Midbrain (tissue), 1 donor: ENCODE results near the gene ADARB2.
"Not testable (repeated sequence)": the region's sequence is repeated elsewhere in the genome, so short reads cannot be mapped to it uniquely, and the experiment has no call there.

ENCODE experiments used
- DNase-seq: peaks from one replicate; lab custom pipeline; 2025; lab: John Stamatoyannopoulos, UW

ADARB2 gene

DNA sequence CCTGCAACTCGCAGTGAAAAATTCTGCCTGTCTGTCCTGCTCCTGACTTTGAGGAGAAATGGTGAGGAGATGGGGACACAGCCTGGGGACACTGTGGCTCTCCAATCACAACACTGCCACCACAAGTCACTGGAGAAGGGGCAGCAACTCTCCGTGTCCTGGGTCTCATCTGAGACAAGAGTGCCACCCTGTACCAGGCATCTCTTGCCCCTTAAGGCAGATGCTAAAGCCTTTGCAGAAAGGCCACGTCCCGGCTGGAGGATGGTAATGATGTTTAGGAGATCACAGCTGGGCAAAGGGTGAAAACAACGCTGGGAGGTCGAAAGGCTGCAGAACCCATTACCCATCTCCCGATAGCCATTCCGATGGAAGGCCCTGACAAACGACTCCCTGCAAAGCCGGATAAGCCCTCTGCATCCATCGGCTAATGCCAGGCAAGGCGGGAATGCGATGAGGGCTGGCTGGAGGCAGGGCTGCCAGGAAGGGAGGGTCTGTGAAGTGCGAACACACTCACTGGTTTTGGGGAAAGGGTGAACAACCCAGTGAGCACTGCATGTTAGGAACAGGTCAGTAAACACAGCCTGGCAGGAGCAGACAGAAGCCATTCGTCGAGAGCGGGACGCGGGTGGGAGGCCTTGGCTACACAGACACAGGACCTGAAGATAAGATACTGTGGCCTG, 190.8 kb downstream of the ADARB2 start:
- DNase-seq: peak; percentile 18

GRCh38 chr10:1545524-1545923, 191.8 kb downstream of the ADARB2 start:
- no peak for DNase-seq

DNA sequence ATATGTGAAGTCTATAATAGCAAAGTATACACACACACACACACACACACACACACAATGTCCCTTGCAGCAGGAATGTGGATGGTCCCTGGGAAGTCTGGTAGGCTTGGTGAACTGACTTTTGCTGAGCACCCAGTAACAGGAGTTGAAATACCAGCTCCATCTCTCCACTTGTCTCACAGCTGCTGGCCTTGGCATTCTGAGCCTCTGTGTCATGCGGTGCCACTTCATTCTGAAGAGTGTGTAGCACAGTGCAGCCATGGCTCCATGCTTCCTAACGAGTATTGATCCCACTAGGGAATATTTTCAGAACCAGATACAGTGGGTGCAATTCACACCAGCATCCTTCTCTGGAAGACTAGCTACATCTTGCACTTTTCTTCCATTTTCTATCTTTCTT, 192.4 kb downstream of the ADARB2 start:
- DNase-seq: peak; percentile 30

DNA sequence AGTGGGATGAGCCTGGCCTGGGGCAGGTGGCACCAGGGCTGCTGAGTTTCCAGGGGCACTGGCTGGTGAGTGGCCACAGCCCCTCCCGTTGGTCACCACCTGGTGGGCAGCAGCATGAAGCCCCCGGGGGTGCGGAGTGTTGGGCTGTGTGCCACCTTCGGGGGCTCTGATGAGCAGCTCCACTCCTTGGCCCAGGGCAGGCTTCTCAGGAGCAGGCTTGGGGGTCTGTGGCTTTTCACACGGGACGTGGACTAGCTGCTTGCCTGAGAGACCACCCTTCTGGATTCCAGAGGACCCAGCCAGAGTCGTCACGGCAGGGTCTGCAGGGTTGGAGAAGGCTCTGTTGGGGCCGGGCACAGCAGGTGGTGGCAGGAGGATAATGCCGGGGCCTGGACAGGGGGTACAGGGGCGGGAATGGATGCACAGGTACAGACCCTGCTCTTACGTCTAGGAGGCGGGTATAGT, 193.1 kb downstream of the ADARB2 start:
- DNase-seq: no peak

DNA sequence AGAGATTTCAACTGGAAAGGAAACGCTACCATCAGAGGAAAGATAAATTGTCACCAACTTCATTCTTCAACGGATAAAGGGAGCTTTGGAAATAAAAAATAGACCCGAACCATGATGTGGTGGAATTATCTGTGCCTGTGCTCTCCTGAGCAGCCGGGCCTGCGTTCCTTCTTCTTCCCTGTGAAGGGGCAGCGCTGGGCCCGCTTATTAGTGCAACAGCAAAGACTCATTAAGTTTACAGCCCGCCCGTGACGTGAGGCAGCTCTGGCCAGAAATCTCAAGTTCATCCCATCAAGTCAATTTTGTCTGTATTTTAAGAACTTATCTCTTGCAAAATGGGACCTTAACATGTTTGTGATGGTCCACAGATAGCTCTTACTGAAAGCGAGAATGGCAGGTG, 193.7 kb downstream of the ADARB2 start:
- no peak for DNase-seq

GRCh38 chr10:1542941-1543340, 194.4 kb downstream of the ADARB2 start:
- no peak for DNase-seq

DNA sequence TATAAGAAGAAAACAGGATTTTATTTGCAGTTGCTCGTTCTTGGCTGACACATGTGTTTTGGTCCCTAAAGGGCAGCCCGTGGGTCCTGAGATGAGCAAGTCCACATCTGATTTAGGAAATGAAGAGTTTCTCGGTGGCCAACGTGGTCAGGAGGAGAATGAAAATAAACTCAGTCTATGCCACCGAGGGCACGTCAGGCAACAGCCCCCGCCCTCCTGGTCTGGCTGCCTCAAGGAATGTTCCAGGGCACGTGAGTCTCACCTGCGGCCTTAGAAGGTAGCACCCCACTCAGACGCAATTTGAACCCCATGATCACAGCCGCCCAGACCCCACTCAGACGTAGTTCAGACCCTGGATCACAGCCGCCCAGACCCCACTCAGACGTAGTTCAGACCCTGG, 197.2 kb downstream of the ADARB2 start:
- no peak for DNase-seq

DNA sequence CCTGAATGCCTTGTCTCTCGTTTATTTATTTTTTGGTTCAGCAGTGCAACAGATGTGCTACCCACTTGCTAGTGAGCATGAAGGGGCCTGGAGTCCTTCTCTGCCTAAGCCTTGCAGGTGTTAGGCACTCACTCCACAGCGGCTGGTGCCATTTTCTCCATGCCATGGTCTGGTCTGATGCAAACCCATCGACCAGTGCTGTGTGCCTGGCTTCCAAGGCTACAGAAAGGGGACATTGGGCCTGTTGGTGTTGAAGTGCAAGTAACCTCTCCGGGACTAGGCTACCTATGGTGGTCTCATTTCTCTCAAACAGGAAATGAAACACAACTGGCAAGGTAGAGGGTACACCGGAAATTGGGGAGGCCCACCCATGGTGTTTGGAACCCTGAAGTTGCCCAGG, 198.1 kb downstream of the ADARB2 start:
- DNase-seq: no peak

DNA sequence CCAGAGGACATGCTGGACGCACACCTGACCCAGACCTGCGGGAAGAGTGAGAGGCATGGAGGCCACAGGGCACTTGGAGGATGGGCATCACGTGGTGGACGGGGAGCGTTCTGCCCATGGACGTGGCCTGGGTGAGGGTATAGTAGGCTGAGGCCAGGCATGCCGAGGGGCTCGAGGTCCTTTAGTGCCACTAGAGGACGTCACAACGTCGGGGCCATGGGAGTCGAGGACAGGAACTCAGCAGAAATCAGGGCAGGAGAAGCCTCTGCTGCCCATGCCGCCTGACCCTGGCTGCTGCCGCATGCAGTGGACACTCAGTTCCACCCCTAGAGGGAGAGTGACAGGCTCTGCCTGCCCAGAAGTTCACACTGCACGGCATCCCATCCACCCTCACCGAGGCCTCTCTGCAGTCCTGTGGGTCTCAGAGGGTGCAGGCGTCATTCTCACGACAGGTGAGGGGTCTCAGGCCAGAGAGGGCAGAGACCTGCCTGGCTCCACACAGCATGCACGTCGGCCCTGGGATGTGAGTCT, 198.7 kb downstream of the ADARB2 start:
- no peak for DNase-seq

GRCh38 chr10:1538121-1538520, 199.2 kb downstream of the ADARB2 start:
- DNase-seq: no peak

DNA sequence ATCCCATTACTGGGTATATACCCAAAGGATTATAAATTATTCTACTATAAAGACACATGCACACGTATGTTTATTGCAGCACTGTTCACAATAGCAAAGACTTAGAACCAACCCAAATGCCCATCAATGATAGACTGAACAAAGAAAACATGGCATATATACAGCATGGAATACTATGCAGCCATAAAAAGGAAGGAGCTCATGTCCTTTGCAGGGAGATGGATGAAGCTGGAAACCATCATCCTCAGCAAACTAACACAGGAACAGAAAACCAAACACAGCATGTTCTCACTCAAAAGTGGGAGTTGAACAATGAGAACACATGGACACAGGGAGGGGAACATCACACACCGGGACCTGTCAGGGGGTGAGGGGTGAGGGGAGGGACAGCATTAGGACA, 199.9 kb downstream of the ADARB2 start:
- not testable (repeated sequence) for DNase-seq

DNA sequence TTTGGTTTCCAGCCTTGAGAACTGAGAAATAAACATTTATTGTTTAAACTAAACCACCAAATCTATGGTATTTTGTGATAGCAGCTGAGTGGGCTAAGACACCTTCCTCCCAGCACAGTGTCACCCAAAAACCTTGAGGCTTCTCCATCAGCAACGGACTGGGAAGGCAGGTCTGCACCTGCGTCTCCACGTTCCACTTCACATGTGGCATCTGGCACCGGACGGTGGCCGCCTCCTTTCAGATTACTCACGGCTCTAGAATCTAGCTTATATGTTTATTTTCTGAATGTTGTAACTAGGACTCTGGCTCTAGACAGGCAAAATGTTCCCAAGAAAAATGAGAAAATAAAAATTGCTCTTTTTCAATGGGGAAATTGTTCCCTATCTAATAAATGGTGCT, 201.0 kb downstream of the ADARB2 start:
- no peak for DNase-seq

DNA sequence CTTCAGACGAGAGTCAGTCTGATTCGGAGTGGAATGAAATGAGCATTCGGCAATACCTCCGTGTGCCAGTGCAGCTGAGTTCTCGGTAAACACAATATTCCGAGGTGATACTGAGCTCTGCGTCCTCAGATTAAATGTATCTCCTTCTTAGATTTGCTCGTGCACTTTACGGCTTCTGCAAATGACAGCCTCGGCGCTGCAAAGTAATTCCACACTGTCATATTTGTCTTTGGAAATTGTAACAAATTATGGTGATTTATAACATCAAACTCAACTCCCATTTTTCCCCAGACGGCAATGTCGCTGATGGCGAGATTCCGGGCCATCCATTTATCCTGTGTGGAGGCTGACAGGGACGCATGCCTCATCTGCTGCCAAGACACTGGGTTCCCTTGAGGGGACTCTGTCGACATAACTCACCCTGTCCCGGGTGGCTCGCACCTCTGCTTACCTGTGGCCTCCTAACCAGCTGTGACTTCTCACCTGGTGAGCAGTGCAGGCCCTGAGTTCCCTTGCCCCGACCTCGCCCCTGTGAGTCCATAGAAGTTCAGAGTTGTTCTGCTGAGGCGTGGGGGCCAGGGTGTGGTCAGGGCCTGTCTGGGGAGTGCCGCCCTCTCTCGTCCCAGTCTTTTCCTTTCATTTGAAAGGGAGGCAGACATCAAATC, 201.9 kb downstream of the ADARB2 start:
- no peak for DNase-seq

DNA sequence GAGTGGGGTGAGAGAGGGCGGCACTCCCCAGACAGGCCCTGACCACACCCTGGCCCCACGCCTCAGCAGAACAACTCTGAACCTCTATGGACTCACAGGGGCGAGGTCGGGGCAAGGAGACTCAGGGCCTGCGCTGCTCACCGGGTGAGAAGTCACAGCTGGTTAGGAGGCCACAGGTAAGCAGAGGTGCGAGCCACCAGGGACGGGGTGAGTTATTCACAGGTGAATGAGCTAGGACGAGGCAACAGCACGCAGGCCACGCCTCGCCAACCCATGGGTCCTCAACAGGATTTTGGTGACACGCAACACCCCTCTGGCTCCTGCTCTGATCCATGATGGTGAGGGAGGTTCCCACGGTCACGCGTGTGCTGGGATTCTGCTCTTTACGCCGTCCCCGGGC, 202.5 kb downstream of the ADARB2 start:
- DNase-seq: no peak

DNA sequence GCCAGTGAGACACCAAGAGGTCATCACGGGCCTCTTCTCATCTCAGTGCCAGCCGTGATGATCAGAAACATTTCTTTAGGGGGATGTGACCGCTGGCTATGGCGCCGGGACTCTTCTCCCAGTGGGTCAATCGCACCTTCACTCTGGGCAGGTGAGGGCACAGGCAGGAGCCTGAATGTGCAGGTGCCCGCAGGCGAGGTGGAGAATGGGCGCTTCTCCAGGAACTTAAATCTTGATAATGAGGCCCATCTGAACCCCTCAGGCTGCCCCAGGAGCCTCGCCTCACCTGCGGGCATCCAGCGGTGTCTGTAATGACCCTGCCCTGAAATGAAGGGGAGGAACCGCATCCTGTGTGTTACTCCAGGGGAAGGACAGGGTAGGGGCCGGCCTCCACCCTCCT, 204.7 kb downstream of the ADARB2 start:
- no peak for DNase-seq

DNA sequence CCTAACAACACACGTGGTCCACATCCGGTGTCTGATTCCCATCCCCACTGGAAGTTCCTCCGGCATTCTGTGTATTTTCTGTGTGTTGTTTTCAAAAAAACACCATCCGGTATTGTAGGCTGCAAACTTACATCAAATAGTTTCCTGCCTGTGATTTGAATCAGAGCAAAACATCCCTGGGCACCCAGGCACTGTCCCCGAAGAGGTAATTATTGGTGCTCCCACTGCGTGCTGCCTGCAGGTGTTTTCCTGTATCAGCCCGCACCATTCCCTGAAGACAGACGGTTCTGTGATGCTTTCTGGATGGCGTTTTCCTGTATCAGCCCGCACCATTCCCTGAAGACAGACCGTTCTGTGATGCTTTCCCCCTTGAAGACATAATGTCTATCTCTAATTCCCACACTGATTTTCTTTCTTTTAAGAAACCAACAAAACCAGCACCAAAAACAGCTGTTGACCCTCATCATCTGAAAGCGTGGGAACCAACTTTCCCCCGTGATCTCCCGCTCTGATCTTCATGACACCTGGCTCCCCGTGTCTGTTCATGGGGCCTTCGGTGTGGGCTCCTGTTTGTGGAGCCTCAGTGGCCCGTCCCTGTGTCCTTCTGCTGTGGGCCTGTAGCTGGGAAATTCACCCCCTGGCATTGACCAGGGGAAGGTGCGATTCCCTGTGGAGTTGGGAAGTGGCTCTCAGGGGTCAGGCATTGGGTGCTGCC, 205.3 kb downstream of the ADARB2 start:
- DNase-seq: no peak

DNA sequence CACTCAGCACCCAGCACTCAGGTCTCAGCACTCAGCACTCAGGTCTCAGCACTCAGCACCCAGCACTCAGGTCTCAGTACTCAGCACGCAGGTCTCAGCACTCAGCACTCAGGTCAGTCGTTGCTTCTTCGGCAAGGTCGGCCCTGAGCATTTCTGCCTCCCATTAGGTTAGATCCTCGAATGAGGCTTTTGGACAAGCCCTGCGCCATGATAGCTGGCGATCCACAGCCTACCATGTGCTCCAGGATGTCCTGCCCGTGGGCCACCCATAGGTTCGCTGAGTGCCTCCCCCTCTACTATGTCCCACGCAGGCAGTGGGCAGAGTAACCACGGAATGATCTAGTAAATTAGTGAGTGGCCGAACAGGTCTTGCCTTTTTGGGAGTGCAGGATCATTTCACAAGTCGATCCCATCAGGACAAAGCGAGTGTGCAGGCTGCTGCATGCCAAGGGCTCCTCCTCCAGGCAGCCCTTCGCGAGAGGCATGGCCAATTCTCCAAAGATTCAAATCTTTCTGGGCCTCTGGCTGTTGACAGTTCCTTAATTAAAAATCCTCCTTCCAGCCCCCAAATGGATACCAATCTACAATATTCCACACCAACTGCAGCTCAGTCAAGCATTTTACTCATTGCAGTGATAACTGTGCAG, 206.3 kb downstream of the ADARB2 start:
- no peak for DNase-seq

DNA sequence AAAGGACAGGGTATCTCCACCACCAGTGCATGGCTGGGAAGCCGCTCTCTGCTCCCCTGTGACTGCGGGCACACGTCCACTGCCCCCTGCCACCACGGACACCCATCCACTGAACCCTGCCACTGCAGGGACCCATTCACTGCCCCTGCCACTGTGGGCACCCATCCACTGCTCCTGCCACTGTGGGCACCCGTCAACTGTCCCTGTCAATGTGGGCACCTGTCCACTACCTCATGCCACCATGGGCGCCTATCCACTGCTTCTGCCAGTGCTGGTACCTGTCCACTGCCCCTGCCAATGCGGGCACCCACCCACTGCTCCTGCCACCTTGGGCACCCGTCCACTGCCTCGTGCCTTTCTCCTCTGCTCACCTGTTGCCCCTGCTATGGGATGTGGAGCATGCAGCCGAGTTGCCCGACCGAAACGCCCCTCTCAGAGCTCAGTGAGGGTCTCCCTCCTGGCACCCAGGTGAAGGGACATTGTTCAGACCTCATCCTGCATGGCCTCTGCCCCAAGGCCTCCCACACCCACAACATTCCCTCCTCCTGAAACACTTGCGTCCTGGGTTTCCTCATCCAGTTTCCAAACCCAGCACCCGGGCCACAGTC, 207.4 kb downstream of the ADARB2 start:
- DNase-seq: no peak

GRCh38 chr10:1527951-1528350, 209.4 kb downstream of the ADARB2 start:
- no peak for DNase-seq

DNA sequence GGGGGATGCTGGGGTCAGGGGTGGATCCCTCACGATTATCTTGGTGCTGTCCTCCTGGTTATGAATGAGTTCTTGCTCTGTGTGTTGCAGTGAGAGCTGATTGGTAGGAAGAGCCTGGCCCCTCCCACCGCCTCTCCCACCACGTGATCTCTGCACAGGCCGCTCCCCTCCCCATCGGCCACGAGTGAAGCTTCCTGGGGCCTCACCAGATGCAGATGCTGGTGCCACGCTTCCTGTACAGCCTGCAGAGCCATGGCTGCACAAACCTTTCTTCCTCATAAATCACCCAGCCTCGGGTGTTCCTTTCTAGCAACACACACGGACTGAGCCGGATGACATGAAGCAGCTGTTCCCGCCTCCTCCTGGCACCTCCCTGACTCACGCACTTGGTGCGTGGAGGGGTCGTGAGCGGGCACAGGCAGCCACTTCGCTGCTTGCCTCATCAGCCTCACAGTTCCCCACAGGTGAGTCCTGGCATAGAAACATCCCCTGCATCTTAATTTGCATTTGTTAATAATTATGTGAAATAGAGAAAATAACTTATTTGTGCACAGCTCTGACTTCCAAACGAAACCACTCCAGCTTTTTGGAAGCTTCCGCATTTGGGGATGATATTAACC, 210.8 kb downstream of the ADARB2 start:
- no peak for DNase-seq

- no peak for DNase-seq
Measured at GRCh38 chr10:1525354-1526162, 211.8 kb downstream of the ADARB2 start.
